HG02981 (cell line): Measurements from ENCODE around the gene ALKAL2.

Source experiments
- ATAC-seq: cut with Tn5 transposase; IDR thresholded peaks from one replicate; pipeline ENCODE4 v1.9.1; 2021; ENCODE audit warnings: mild to moderate bottlenecking, moderate library complexity; ENCODE audit not compliant: unreplicated experiment

Gene ALKAL2

GRCh38 chr2:274503-274902 is 13.4 kb downstream of the ALKAL2 start:
- no peak for ATAC-seq

- ATAC-seq: no peak
Observed at GRCh38 chr2:273333-273732, 14.6 kb downstream of the ALKAL2 start.

GRCh38 chr2:271917-272316 is 16.0 kb downstream of the ALKAL2 start:
- ATAC-seq: no peak

- no peak for ATAC-seq
Observed at GRCh38 chr2:270861-271260, 17.0 kb downstream of the ALKAL2 start.

- no peak for ATAC-seq
Observed at GRCh38 chr2:269356-270030, 18.4 kb downstream of the ALKAL2 start.

- no peak for ATAC-seq
Observed at GRCh38 chr2:268323-268722, 19.6 kb downstream of the ALKAL2 start.

- peak; percentile 89 for ATAC-seq
Observed at GRCh38 chr2:264493-265468, 23.1 kb downstream of the ALKAL2 start, which contains the start of gene ACP1. Gene ACP1 (plus strand): TSS chr2:264947. CDS start chr2:264965, 18 bp downstream.

- peak; percentile 23 for ATAC-seq
Observed at GRCh38 chr2:263774-264492, 24.0 kb downstream of the ALKAL2 start, which contains the start of gene SH3YL1. Gene SH3YL1 (minus strand): TSS chr2:264032. CDS start chr2:263984, 48 bp downstream.

GRCh38 chr2:263022-263738 is 24.7 kb downstream of the ALKAL2 start:
- no peak for ATAC-seq

GRCh38 chr2:262117-262516 is 25.8 kb downstream of the ALKAL2 start:
- no peak for ATAC-seq

- no peak for ATAC-seq
Observed at GRCh38 chr2:260507-261161, 27.3 kb downstream of the ALKAL2 start.

GRCh38 chr2:259789-260331 is 28.0 kb downstream of the ALKAL2 start:
- no peak for ATAC-seq

GRCh38 chr2:258933-259332 is 29.0 kb downstream of the ALKAL2 start:
- no peak for ATAC-seq

- ATAC-seq: no peak
Observed at GRCh38 chr2:257842-258241, 30.0 kb downstream of the ALKAL2 start.

GRCh38 chr2:257429-257828 is 30.5 kb downstream of the ALKAL2 start:
- ATAC-seq: no peak

GRCh38 chr2:256094-256493 is 31.8 kb downstream of the ALKAL2 start:
- ATAC-seq: no peak

- no peak for ATAC-seq
Observed at GRCh38 chr2:255195-255594, 32.7 kb downstream of the ALKAL2 start.

GRCh38 chr2:254241-254640 is 33.6 kb downstream of the ALKAL2 start:
- ATAC-seq: no peak

GRCh38 chr2:253202-253638 is 34.7 kb downstream of the ALKAL2 start:
- no peak for ATAC-seq
